Measurements from ENCODE around the gene ERF.
A peak's percentile ranks its signal among the peaks of the same experiment; 100 is the strongest.

Gene ERF

DNA sequence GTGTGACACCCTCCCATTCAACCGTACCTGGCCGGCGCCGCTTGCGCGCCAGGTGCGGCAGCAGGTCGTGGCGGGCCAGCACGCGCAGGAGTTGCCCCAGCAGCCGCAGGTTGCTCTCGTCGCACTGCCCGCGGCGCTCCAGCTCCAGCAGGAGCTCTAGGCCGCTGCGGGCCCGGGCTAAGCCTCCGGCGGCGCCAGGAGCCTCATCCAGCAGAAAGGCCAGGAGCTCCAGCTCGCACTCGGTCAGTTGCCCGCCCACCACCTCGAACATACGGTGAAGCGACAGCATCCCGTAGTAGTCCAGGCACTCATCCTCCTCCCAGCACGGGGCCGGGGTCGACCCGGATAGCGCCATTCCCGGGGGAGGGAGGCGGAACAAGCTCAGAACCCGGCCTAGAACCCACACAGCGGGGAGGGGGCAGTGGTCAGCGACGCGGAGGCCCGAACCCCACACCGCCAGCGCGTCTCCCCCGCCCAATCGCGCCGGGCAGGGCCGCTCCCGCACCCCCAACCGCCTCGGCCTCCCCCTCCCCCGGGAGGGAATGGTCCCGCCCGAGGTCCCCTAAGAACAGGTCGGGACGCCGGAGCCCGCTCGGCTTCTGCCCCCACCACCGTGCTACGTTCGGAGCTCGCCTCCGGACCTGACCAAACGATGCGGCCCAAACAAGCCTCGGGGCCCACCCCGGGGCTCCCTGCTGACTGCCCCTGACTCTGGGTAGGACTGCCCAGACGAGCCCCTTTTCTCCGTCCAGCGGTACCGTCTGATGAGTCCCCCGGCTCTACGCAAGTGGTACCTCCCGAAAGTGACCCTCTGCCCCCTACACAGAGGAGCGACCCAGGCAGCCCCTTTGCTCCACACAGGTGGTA, 38.0 kb downstream of the ERF start:
- H3K4me1 ChIP-seq (ENCODE audit: control insufficient read depth, insufficient read depth, low read length), result peaks cover 25% of the 10 kb centered on the region
- H3K36me3 ChIP-seq (ENCODE audit: control insufficient read depth, insufficient read depth, low read length), result peaks cover 35% of the 10 kb centered on the region
- H3K27me3 ChIP-seq (ENCODE audit: control insufficient read depth, insufficient read depth, low read length), result no peaks in the 10 kb centered on the region
- peak overlapping the region; percentile 75 for H3K4me3 ChIP-seq (ENCODE audit: low read depth, low read length)
- H3K27ac ChIP-seq (ENCODE audit: low read depth, low read length), result peak overlapping the region; percentile 91
- H3K9me3 ChIP-seq (ENCODE audit: control insufficient read depth, insufficient read depth, low read depth, low read length), result no peaks in the 10 kb centered on the region
- peak overlapping the region; percentile 86 for H3K9ac ChIP-seq (ENCODE audit: low read length)

DNA sequence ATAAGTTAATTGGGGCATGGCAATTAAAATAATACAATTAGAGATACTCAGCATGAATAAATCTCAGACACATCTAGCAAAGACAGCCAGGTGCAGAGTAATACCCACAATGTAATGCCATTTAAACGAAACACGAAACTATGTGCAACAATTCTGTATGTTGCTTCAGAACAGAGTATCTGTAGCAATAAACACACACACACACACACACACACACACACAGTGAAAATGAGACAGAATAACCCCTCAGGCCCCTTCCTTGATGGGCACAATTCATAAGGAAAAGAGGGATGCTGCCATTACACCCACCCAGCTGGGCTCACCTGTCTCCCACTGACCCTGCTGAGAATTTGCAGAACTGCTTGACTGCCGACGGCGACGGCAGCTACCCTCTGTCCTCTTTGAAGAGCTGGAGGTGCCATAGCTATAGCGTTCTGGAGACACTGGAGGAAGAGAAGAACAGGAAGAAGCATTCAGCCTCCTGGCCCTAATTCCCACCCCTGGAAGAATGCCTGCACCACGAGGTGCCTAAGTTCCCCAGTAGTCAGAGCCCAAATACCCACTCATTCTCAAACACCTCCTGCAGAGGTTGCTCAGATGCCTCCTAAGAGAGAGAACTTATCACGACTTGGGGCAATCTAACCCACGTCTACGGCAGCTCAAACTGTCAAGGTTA, 40.0 kb downstream of the ERF start:
- Histone ChIP-seq H3K9ac (ENCODE audit: low read length) (no peak overlapping the region), H3K36me3 (ENCODE audit: control insufficient read depth, insufficient read depth, low read length) (peaks cover 45% of the 10 kb centered on the region), H3K27me3 (ENCODE audit: control insufficient read depth, insufficient read depth, low read length) (no peaks in the 10 kb centered on the region), H3K27ac (ENCODE audit: low read depth, low read length) (no peak overlapping the region), H3K4me1 (ENCODE audit: control insufficient read depth, insufficient read depth, low read length) (peaks cover 21% of the 10 kb centered on the region), H3K9me3 (ENCODE audit: control insufficient read depth, insufficient read depth, low read depth, low read length) (no peaks in the 10 kb centered on the region), H3K4me3 (ENCODE audit: low read depth, low read length) (no peak overlapping the region)

DNA sequence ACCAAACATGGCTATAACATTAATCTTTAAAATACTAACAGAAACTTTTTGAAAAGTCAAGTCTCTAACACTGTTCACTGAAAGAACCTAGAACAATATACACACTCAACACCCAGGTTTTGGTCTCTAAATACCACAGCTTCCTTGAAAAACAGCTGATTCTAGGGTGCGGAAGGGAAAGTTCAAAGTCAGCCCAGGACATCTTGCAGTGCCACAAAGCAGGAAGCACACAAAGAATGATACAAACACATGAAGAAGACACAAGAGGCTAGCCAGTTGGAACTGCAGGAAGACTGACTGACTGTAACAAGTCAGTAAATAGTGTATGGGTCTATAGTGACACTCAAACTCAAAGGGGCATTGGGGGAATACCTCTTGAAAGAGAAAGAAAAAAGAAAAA, 42.0 kb downstream of the ERF start:
- Histone ChIP-seq H3K4me3 (ENCODE audit: low read depth, low read length) (no peak overlapping the region), H3K9me3 (ENCODE audit: control insufficient read depth, insufficient read depth, low read depth, low read length) (no peaks in the 10 kb centered on the region), H3K9ac (ENCODE audit: low read length) (no peak overlapping the region), H3K27me3 (ENCODE audit: control insufficient read depth, insufficient read depth, low read length) (no peaks in the 10 kb centered on the region), H3K4me1 (ENCODE audit: control insufficient read depth, insufficient read depth, low read length) (peaks cover 10% of the 10 kb centered on the region), H3K27ac (ENCODE audit: low read depth, low read length) (no peak overlapping the region), H3K36me3 (ENCODE audit: control insufficient read depth, insufficient read depth, low read length) (peaks cover 66% of the 10 kb centered on the region)

DNA sequence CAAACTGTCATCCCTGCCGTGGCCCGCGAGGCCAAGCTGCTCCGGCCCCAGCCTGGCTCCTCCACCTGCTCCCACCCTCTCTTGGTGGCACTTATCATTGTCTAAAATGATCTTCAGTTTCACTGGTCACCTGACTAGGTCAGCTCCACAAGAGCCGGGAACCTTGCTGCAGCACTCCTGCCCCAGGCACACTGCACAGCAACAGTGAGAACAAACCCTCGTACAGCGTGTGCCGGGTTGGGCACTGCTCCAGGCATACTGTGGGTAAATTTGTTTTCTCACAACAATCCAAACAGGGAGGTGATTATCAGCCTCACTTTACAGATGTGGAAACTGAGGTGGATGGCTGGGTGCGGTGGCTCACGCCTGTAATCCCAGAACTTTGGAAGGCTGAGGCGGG, 46.3 kb downstream of the ERF start:
- H3K4me1 ChIP-seq (ENCODE audit: control insufficient read depth, insufficient read depth, low read length), result peaks cover 5% of the 10 kb centered on the region; the same call in 1 of the 2 replicates
- no peaks in the 10 kb centered on the region for H3K27me3 ChIP-seq (ENCODE audit: control insufficient read depth, insufficient read depth, low read length)
- no peak overlapping the region for H3K4me3 ChIP-seq (ENCODE audit: low read depth, low read length)
- H3K27ac ChIP-seq (ENCODE audit: low read depth, low read length), result no peak overlapping the region
- H3K9ac ChIP-seq (ENCODE audit: low read length), result no peak overlapping the region
- H3K36me3 ChIP-seq (ENCODE audit: control insufficient read depth, insufficient read depth, low read length), result peaks cover 81% of the 10 kb centered on the region
- no peaks in the 10 kb centered on the region for H3K9me3 ChIP-seq (ENCODE audit: control insufficient read depth, insufficient read depth, low read depth, low read length)

DNA sequence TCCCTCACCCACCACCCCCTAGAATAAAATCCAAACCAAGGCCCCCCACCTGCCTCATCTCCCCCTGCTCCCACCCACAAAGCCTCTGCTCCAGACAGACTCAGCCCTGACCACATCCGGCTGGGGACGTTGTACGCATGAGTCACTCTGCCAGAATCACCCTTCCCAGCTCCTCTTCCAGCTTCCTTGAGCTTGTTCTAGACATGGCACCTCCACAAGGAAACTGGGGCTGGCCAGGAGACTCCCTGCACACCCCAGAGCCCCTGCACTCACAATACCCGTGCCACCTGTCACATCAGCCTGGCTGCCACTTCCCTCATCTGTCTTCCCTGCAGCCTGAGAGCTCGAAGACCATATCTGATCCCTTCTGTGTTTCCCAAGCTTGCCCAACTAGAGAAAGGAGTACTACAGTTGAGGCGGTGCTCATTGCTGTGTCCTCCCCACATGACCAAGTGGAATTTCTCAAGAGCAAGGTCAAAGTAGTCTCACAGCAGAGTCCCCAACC, 47.1 kb downstream of the ERF start:
- no peak overlapping the region for H3K9ac ChIP-seq (ENCODE audit: low read length)
- no peaks in the 10 kb centered on the region for H3K9me3 ChIP-seq (ENCODE audit: control insufficient read depth, insufficient read depth, low read depth, low read length)
- H3K4me3 ChIP-seq (ENCODE audit: low read depth, low read length), result no peak overlapping the region
- H3K27ac ChIP-seq (ENCODE audit: low read depth, low read length), result no peak overlapping the region
- H3K27me3 ChIP-seq (ENCODE audit: control insufficient read depth, insufficient read depth, low read length), result no peaks in the 10 kb centered on the region
- H3K36me3 ChIP-seq (ENCODE audit: control insufficient read depth, insufficient read depth, low read length), result peaks cover 81% of the 10 kb centered on the region
- H3K4me1 ChIP-seq (ENCODE audit: control insufficient read depth, insufficient read depth, low read length), result peaks cover 5% of the 10 kb centered on the region; the same call in 1 of the 2 replicates

DNA sequence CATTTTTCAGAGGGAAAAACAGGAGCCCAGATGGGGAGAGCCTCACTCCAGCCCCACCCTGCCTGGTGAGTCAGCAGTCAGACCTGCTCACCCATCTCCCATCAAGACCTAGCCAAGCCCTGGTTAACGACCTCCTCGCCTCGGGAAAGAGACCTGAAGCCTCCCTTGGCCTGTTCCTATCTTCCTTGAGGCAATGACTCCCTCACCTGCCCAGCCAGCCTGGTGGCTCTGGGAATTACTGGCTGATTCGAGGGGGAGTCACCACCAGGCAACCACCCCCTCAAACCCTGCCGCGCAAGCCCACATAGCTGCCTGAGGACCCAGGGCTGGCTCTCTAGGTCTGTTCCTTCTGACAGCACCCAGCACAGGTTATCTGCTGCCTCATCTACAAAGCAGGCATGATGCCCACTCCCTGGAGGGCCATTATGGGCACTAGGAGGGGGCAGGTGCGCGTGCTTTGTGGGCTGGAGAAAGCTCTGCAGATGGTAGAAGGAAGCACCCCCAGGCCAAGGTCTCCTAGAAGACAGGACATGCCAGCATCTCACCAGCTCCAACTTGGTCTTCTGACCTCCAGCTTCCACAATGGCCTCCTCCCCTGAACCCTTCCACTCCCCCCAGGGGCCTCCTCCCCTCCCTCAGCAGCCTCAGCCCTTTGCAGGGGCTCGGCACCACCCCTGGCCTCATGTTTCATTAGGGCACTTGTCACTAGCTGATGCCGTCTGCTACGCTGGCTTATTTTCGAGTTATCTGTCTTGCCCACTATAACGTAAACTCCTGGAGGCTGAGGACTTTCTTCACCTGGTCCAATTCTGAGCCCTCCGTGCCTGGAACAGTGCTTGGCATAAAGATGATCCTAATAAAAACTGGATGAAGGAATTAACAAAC, 47.8 kb downstream of the ERF start:
- Histone ChIP-seq H3K9ac (ENCODE audit: low read length) (no peak overlapping the region), H3K4me3 (ENCODE audit: low read depth, low read length) (no peak overlapping the region), H3K36me3 (ENCODE audit: control insufficient read depth, insufficient read depth, low read length) (peaks cover 80% of the 10 kb centered on the region), H3K27me3 (ENCODE audit: control insufficient read depth, insufficient read depth, low read length) (no peaks in the 10 kb centered on the region), H3K4me1 (ENCODE audit: control insufficient read depth, insufficient read depth, low read length) (peaks cover 5% of the 10 kb centered on the region; the same call in 1 of the 2 replicates), H3K9me3 (ENCODE audit: control insufficient read depth, insufficient read depth, low read depth, low read length) (no peaks in the 10 kb centered on the region), H3K27ac (ENCODE audit: low read depth, low read length) (no peak overlapping the region)

DNA sequence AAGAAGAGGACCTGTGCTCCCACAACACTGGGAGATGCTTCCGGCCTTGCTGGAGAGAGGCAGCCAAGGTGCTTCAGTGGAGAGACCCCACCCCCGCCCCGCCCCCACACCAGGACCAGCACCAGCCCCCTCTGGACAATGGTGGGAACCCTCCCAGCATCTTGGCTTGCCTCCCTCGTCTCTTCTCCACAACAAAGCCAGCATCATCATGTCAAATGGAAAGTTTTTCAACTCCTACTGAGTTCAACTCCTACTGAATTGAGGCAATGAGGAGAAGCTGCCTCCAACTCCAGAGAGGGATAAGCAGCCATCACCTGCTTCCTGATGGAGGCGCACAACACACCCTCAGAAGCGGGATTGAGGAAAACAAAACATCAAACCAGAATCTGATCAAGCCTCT, 50.3 kb downstream of the ERF start:
- Histone ChIP-seq H3K4me1 (ENCODE audit: control insufficient read depth, insufficient read depth, low read length) (peaks cover 12% of the 10 kb centered on the region), H3K27me3 (ENCODE audit: control insufficient read depth, insufficient read depth, low read length) (no peaks in the 10 kb centered on the region), H3K4me3 (ENCODE audit: low read depth, low read length) (no peak overlapping the region), H3K9ac (ENCODE audit: low read length) (no peak overlapping the region), H3K9me3 (ENCODE audit: control insufficient read depth, insufficient read depth, low read depth, low read length) (no peaks in the 10 kb centered on the region), H3K27ac (ENCODE audit: low read depth, low read length) (no peak overlapping the region), H3K36me3 (ENCODE audit: control insufficient read depth, insufficient read depth, low read length) (peaks cover 88% of the 10 kb centered on the region)

DNA sequence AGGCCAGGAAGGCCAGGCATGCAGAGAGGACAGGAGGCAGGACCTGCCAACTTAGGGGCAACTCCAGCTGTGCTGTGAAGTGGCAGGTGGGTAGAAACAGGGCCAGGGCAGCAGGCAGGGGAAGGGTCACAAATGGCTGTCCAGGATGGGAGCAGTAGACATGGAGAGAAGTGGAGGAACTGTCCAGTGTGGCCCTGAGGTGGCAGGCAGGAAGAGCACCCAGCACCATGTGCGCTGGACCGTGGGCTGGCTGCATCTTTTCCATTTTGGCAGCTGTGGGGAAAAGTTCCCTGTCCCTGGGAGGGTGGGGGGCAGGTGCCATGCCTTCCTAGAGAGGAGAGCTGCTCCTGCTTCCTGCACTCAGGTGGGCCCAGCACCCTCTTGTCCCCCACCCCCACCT, 51.2 kb downstream of the ERF start:
- no peak overlapping the region for H3K9ac ChIP-seq (ENCODE audit: low read length)
- H3K36me3 ChIP-seq (ENCODE audit: control insufficient read depth, insufficient read depth, low read length), result peaks cover 88% of the 10 kb centered on the region
- no peak overlapping the region for H3K27ac ChIP-seq (ENCODE audit: low read depth, low read length)
- H3K4me3 ChIP-seq (ENCODE audit: low read depth, low read length), result no peak overlapping the region
- H3K27me3 ChIP-seq (ENCODE audit: control insufficient read depth, insufficient read depth, low read length), result no peaks in the 10 kb centered on the region
- peaks cover 19% of the 10 kb centered on the region for H3K4me1 ChIP-seq (ENCODE audit: control insufficient read depth, insufficient read depth, low read length)
- H3K9me3 ChIP-seq (ENCODE audit: control insufficient read depth, insufficient read depth, low read depth, low read length), result no peaks in the 10 kb centered on the region

DNA sequence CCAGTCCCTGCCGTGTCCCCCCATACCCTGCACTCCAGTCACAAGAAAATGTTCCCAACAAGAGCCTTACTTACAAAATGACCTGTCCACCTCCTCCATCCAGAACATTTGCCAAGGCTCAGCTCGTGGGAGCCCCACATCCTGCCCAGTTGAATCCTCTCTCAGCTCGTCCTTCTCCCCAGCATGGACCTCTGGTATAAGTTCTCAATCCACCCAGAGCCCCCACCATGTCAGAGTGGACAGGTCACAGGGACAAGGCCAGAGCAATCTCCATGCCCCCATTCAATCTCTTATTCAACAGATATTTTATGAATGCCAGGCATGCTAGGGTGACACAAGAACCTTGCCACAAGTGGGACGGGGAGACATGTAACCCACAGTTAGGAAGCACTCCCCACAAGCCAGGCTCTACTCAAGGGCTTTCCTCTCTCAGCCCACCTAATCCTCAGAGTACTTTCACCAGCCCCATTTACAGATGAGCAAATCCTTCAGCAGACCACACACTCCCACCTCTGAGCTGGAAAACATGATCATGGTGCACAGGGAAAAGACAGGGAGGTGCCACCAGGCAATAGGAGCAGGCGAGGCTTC, 52.5 kb downstream of the ERF start:
- Histone ChIP-seq H3K9me3 (ENCODE audit: control insufficient read depth, insufficient read depth, low read depth, low read length) (no peaks in the 10 kb centered on the region), H3K4me1 (ENCODE audit: control insufficient read depth, insufficient read depth, low read length) (peaks cover 21% of the 10 kb centered on the region), H3K4me3 (ENCODE audit: low read depth, low read length) (no peak overlapping the region), H3K27ac (ENCODE audit: low read depth, low read length) (no peak overlapping the region), H3K27me3 (ENCODE audit: control insufficient read depth, insufficient read depth, low read length) (no peaks in the 10 kb centered on the region), H3K9ac (ENCODE audit: low read length) (no peak overlapping the region), H3K36me3 (ENCODE audit: control insufficient read depth, insufficient read depth, low read length) (peaks cover 78% of the 10 kb centered on the region)

DNA sequence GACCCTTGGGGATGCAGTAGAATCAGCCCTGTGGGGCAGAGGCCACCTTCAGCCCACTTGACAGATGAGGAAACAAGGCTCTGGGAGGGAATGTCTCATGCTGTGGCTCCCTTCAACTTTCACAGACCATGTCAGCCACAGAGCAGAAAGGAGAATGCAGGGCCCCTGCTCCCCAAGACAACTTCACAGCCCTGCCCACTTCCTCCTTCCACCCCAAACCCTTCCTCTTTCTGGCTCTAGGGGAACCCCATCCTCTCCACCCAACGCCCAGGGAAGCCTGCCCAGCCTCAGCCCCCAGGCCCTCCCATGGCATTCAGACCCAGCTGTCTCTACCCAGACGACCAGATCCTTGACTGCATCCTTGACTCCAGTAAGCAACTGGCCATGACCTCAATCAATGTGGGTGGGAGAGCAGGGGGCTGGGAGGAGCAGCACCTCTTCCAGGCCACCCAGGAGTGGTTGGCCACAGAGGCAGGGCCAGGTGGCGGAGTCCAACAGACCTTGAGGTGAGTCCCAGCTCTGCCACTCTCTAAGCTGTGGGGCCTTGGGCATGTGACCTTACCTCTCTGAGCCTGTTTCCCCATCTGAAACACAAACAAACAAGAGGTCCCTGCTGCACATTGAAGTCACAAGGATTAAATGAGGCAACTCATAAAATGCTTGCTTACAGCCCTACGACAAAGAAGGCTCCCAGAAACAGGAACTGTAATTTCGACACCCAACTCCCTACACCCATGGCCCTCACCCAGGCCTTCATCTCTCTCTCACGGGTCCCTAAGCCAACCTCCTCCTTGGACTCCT, 53.2 kb downstream of the ERF start:
- H3K9ac ChIP-seq (ENCODE audit: low read length), result no peak overlapping the region
- H3K9me3 ChIP-seq (ENCODE audit: control insufficient read depth, insufficient read depth, low read depth, low read length), result no peaks in the 10 kb centered on the region
- H3K27ac ChIP-seq (ENCODE audit: low read depth, low read length), result no peak overlapping the region
- no peak overlapping the region for H3K4me3 ChIP-seq (ENCODE audit: low read depth, low read length)
- no peaks in the 10 kb centered on the region for H3K27me3 ChIP-seq (ENCODE audit: control insufficient read depth, insufficient read depth, low read length)
- H3K4me1 ChIP-seq (ENCODE audit: control insufficient read depth, insufficient read depth, low read length), result peaks cover 28% of the 10 kb centered on the region
- H3K36me3 ChIP-seq (ENCODE audit: control insufficient read depth, insufficient read depth, low read length), result peaks cover 71% of the 10 kb centered on the region
